T-helper 2 cell (primary cell): ENCODE data around the gene ST8SIA6.
"Not testable (repeated sequence)": the region's sequence is repeated elsewhere in the genome, so short reads cannot be mapped to it uniquely, and the experiment has no call there.

Experiments
- DNase-seq, 5 experiments: peaks; one replicate each; pipeline versions ENCODE4 v3.0.0 to v3.0.0-alpha.2; 2012 to 2022

Gene ST8SIA6

GRCh38 chr10:17456032-17456548 lies 1.7 kb upstream of the ST8SIA6 start:
- DNase-seq: no peak

GRCh38 chr10:17455015-17455520 lies 673 bp upstream of the ST8SIA6 start:
- no peak for DNase-seq

GRCh38 chr10:17453373-17454091 lies 863 bp downstream of the ST8SIA6 start:
- peak in 4 of 5 experiments; percentile 13 to 44 (median 16) for DNase-seq

DNA sequence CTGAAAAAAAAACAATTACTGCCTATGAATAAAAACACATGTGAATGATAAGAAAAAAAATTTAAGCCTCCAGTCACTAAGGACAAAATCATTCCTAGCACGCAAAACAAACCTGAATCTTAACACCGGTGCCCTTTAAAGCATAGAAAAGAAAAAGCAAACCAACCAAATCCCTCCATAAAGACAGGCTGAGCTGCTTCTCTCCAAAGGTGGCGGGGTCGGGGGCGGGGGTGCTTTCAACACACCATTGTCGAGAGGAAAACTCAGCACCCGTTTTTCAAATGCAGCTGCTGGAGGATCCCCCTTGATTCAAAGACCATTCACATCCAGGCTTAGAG lies 1.4 kb downstream of the ST8SIA6 start:
- no peak for DNase-seq

DNA sequence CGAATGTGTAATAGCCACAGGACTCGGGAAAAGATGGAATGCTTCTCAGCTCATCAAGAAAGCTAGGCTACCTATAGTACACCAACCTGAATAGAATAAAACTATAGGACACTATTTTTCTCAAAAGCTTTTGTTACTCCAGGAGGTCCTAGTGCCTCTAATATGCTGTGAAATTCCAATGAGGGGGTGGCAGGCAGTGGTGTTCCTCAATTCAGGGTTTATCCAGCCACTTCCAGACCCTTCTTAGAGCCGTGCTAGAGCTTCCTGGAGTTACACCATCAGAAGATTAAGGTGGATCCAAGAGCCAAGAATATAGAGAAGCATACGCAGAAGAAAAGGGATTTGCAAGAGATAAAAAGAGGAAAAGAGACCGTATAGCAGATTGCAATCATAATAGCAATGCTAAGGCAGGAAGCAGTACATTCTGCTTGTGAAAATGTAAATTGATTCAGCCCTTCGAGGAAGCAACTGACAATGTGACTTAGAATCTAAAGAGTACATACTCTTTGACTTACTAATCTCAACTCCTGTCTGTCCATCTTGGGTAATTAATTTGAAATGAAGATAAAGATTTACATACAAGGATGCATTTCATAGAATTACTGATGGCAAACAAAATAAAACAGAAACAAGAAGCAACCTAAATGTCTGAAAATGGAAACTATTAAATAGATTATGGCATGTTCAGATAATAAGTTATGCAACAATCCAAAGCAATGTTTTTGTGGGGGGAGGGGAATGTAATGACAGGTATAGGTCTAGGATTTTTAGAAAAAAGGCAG lies 2.1 kb downstream of the ST8SIA6 start:
- DNase-seq: no peak

DNA sequence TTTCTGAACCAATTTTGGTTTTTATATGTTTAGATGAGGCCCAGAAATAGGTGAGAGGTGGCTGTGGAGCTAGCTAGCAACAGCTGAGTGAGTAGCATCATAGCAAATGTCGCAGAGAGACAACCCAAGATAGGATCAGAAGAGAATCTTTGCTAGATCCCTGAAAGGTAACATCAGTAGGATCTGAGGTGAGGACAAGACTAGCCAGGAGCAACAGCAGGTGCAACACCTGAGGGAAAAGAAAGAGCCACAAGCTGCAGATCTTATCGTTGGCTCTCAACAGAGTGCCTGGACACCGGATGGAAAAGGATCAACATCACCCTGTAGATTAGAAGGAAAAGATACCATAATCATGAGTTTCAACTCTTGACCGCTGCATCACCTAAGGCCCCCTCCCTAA lies 4.4 kb downstream of the ST8SIA6 start:
- DNase-seq: no peak

- no peak for DNase-seq
Measured at GRCh38 chr10:17445400-17445998, 8.9 kb downstream of the ST8SIA6 start.

DNA sequence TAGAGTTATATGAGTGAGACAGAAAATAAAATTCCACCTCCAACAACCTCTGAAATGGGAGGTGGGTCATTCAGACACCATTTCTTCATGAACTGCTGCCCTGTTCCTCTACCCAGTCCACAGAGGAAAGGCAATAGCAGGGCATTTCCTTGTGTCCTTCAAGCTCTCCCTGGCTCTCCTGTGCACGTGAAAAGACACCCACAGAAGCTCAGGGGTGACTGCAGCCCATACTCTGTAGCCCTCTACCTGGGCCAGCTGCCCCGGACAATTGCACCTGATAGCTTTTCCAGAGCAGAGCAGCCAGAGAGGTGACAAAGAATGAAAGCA lies 10.0 kb downstream of the ST8SIA6 start:
- DNase-seq: no peak

GRCh38 chr10:17443707-17444387 lies 10.5 kb downstream of the ST8SIA6 start:
- peak in 1 of 5 experiments; percentile 90 for DNase-seq

- DNase-seq: no peak
Measured at GRCh38 chr10:17438583-17438982, 15.8 kb downstream of the ST8SIA6 start.

DNA sequence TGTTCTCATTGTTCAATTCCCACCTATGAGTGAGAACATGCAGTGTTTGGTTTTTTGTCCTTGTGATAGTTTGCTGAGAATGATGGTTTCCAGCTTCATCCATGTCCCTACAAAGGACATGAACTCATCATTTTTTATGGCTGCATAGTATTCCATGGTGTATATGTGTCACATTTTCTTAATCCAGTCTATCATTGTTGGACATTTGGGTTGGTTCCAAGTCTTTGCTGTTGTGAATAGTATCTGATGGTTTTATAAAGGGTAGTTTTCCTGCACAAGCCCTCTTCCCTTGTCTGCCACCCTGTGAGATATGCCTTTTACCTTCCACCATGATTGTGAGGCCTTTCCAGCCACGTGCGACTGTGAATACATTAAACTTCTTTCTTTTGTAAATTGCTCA lies 17.8 kb downstream of the ST8SIA6 start:
- DNase-seq: not testable (repeated sequence)

- DNase-seq: no peak
Measured at GRCh38 chr10:17435953-17436352, 18.4 kb downstream of the ST8SIA6 start.

GRCh38 chr10:17435187-17435586 lies 19.2 kb downstream of the ST8SIA6 start:
- DNase-seq: no peak

DNA sequence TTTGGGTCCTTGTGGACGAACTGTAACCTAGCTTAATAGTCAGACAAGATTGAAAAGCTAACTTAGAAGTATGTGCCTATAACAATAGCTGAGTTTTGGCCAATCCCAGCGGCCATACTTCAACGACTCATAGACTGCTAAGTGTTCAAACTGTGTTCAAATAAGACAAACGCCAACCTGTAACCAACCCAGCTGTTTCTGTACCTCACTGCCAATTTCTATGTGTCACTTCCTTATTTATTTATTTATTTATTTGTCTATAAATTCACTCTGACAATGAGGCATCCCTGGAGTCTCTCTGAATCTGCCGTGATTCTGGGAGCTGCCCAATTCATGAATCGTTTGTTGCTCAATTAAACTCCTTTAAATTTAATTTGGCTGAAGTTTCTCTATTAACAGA lies 21.7 kb downstream of the ST8SIA6 start:
- no peak for DNase-seq

GRCh38 chr10:17431871-17432311 lies 22.5 kb downstream of the ST8SIA6 start:
- DNase-seq: no peak

- DNase-seq: peak in 3 of 5 experiments; percentile 37 to 57 (median 48)
Measured at GRCh38 chr10:17430647-17431355, 23.6 kb downstream of the ST8SIA6 start.

DNA sequence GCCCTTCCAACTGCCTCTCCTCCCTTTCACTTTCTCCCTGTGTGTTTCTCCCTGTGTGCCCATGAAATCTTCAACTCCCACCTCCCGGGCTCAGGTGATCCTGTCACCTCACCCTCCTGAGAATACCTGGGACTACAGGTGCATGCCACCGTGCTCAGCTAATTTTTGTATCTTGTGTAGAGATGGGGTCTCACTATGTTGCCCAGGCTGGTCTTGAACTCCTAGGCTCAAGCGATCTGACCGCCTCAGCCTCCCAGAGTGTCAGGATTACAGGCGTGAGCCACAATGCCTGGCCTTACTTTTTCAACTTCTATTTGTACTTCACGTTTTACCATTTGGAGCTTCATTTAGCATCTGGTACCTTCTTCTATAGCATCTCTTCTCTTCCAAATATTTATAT lies 24.9 kb downstream of the ST8SIA6 start:
- DNase-seq: no peak

GRCh38 chr10:17428351-17429097 lies 25.9 kb downstream of the ST8SIA6 start:
- DNase-seq: peak; percentile 39 to 95 (median 66)

DNA sequence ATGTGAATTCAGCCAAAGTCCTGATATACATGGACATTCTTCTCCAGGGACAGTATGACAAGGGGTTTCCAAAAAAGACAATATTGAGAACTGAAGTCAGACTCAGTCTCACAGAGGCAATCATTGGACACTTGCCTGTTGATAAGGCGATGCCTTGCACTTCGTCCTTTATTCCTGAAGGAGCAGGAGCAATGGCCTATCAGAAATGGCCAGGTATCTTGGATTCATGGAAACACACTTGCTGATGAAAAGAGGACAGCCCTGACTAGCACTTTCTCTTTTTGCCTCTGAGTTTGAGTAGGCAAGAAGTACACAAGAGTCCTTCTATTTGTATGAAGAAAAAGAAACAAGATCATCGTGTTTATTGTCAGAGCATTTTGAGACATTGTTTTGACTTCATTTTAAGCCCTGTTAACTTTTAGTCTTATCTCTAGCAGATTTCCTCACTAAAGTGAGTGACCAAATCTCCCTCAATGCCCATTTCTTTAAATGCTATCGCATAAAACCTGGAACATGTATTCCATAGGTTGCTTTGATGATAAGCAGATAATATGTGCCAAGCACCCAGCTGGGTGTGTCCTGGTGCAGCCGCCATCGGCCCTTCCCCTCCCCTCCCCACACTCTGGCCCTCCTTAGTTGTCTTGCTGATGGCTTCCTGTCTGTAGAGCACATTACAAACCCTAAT lies 26.6 kb downstream of the ST8SIA6 start:
- peak in 1 of 5 experiments; percentile 35 for DNase-seq

GRCh38 chr10:17427201-17427600 lies 27.2 kb downstream of the ST8SIA6 start:
- no peak for DNase-seq

DNA sequence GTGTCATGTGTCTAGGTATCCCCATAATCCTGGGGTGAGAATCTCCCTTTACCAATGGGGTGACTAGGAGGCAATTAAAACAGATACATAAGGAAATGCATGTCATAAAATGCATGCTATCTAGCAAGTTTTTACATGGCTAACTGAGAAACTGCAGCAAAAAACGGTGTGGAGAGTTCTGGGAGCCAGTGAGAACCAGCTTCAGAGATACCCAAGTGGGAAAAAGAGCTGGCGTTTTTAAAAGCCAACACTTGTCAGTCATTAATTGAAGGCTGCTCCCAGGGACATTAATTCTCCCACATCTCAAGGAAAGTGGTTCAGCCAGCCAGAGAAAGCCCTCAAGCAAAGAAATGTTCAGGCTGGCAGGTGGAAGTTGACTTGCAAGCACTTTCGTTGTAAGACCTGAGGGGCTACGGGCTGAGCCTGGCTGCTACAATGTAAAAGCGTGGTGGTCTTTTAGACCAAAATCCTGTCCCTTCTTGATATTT lies 28.1 kb downstream of the ST8SIA6 start:
- no peak for DNase-seq
